ENCODE measurements around the gene AXIN2. TPM values are rescaled to one million over a fixed set of nuclear protein-coding genes. Genes with fewer than 3 reads are reported as not detected.

Gene AXIN2
- total and polyA plus RNA-seq, 9 donors, result 17.2 to 75.7 (median 26.9) TPM

GRCh38 chr17:65489413-65490155 lies 71.9 kb downstream of the AXIN2 start:
- Histone ChIP-seq H3K4me3 (no peak overlapping the region), H3K27ac (no peak overlapping the region), H3K4me1 (ENCODE audit: insufficient read depth) (no peaks in the 10 kb centered on the region), H3K27me3 (no peaks in the 10 kb centered on the region), H3K36me3 (no peaks in the 10 kb centered on the region), H3K9me3 (no peaks in the 10 kb centered on the region)
- intact Hi-C loops (cut with DNase I), result loop anchor here in 1 of 4 donors (10.0 kb wide), 1 partner anchor 315 kb away; no protein-coding TSS in a partner anchor
- no peak for DNase-seq
- WGBS, 3 donors, result 76 to 87% (median 79%) methylated on average over 7 of the region's 7 CpGs
- no peak for TF ChIP-seq CTCF (IDR thresholded peaks at IDR 0.05)
- no peak for TF ChIP-seq POLR2A (IDR thresholded peaks at IDR 0.05)
- no peak for TF ChIP-seq EP300 (IDR thresholded peaks at IDR 0.05)

GRCh38 chr17:65488665-65489064 lies 72.8 kb downstream of the AXIN2 start:
- no peak for DNase-seq
- Histone ChIP-seq H3K27me3 (no peaks in the 10 kb centered on the region), H3K4me1 (ENCODE audit: insufficient read depth) (no peaks in the 10 kb centered on the region), H3K27ac (no peak overlapping the region), H3K4me3 (no peak overlapping the region), H3K9me3 (no peaks in the 10 kb centered on the region), H3K36me3 (no peaks in the 10 kb centered on the region)
- WGBS, 3 donors, result 68 to 89% (median 84%) methylated on average over 1 of the region's 1 CpG
- intact Hi-C loops (cut with DNase I), result loop anchor here in 1 of 4 donors (10.0 kb wide), 1 partner anchor 316 kb away; no protein-coding TSS in a partner anchor
- TF ChIP-seq EP300 (IDR thresholded peaks at IDR 0.05) (no peak), POLR2A (IDR thresholded peaks at IDR 0.05) (no peak), CTCF (IDR thresholded peaks at IDR 0.05) (no peak)

GRCh38 chr17:65487990-65488389 lies 73.5 kb downstream of the AXIN2 start:
- intact Hi-C loops (cut with DNase I), result loop anchor here in 1 of 4 donors (10.0 kb wide), 1 partner anchor 317 kb away; no protein-coding TSS in a partner anchor
- no peak for DNase-seq
- Histone ChIP-seq H3K27ac (no peak overlapping the region), H3K9me3 (no peaks in the 10 kb centered on the region), H3K4me3 (no peak overlapping the region), H3K4me1 (ENCODE audit: insufficient read depth) (no peaks in the 10 kb centered on the region), H3K27me3 (no peaks in the 10 kb centered on the region), H3K36me3 (no peaks in the 10 kb centered on the region)
- TF ChIP-seq CTCF (IDR thresholded peaks at IDR 0.05) (no peak), POLR2A (IDR thresholded peaks at IDR 0.05) (no peak), EP300 (IDR thresholded peaks at IDR 0.05) (no peak)

GRCh38 chr17:65487161-65487560 lies 74.3 kb downstream of the AXIN2 start:
- Histone ChIP-seq H3K4me1 (ENCODE audit: insufficient read depth) (no peaks in the 10 kb centered on the region), H3K4me3 (no peak overlapping the region), H3K36me3 (no peaks in the 10 kb centered on the region), H3K27me3 (no peaks in the 10 kb centered on the region), H3K9me3 (no peaks in the 10 kb centered on the region), H3K27ac (no peak overlapping the region)
- TF ChIP-seq CTCF (IDR thresholded peaks at IDR 0.05) (no peak), EP300 (IDR thresholded peaks at IDR 0.05) (no peak), POLR2A (IDR thresholded peaks at IDR 0.05) (no peak)
- WGBS, 3 donors, result 92 to 95% (median 94%) methylated on average over 7 of the region's 7 CpGs
- DNase-seq, result no peak
- intact Hi-C loops (cut with DNase I), result loop anchor here in 1 of 4 donors (10.0 kb wide), 1 partner anchor 318 kb away; no protein-coding TSS in a partner anchor

All from ovary (tissue), 9 donors.